Activated CD8-positive, alpha-beta T cell treated with anti-CD3 and anti-CD28 coated beads, Interleukin-2, amount 10 ng/mL, durations not matched to agents 7 days and 5 days (primary cell): ENCODE results near the gene SRRM5. TPM values are rescaled to one million over a fixed set of nuclear protein-coding genes. Genes with fewer than 3 reads are reported as not detected.

Experiments used
- ATAC-seq: fragments of 150-1000 bp; cut with Tn5 transposase; one replicate; pipeline ENCODE4 v1.10.0; 2021; ENCODE audit warnings: moderate library complexity
- CTCF ChIA-PET: fragments of 350-600 bp; sonication (Branson Sonifier 250); formaldehyde crosslinking; loops from one replicate; lab custom pipeline; 2021; ENCODE audit warnings: antibody characterized with exemption; lab: Charles Lee
- POLR2A ChIA-PET: fragments of 350-600 bp; sonication (Branson Sonifier 250); formaldehyde crosslinking; loops from one replicate; lab custom pipeline; 2021; ENCODE audit warnings: antibody characterized with exemption; lab: Charles Lee
- DNase-seq: peaks from one replicate; pipeline ENCODE4 v3.0.0-alpha.2; 2020
- H3K27ac Mint-ChIP-seq: one replicate; pipeline ENCODE4 v1.8.0; 2021; ENCODE audit warnings: mild to moderate bottlenecking, mixed read lengths
- H3K27me3 Mint-ChIP-seq: one replicate; pipeline ENCODE4 v1.8.0; 2021; ENCODE audit warnings: low read depth, mixed read lengths
- H3K36me3 Mint-ChIP-seq: one replicate; pipeline ENCODE4 v1.8.0; 2021; ENCODE audit warnings: low read depth, mixed read lengths
- H3K4me1 Mint-ChIP-seq: one replicate; pipeline ENCODE4 v1.8.0; 2021; ENCODE audit warnings: low read depth, mixed read lengths
- H3K4me3 Mint-ChIP-seq: one replicate; pipeline ENCODE4 v1.8.0; 2021; ENCODE audit warnings: mild to moderate bottlenecking, mixed read lengths
- H3K9me3 Mint-ChIP-seq: one replicate; pipeline ENCODE4 v1.8.0; 2022; ENCODE audit warnings: mixed read lengths; ENCODE audit not compliant: insufficient read depth
- total RNA-seq, 2 experiments: library from RNA; stranded (reverse); gene quantifications; one replicate each; pipeline ENCODE4 v1.2.3, GENCODE V29; 2021

The SRRM5 gene
- total RNA-seq: under 1 TPM; 0.71 to 0.73 TPM

GRCh38 chr19:43611788-43612187 lies at the start of gene SRRM5:
TSS of gene SRRM5 (plus strand) at chr19:43612088. CDS start at chr19:43612122, 34 bp downstream.
- Mint-ChIP-seq H3K27ac (peak within 1 kb of the TSS; percentile 52), H3K27me3 (no peaks in the 10 kb centered on the region), H3K9me3 (no peaks in the 10 kb centered on the region), H3K4me3 (no peak within 1 kb of the TSS), H3K36me3 (peaks cover 17% of the 10 kb centered on the region), H3K4me1 (peaks cover 5% of the 10 kb centered on the region)
- DNase-seq (no peak), ATAC-seq (no peak)
- ChIA-PET POLR2A (no interaction called here), CTCF (no interaction called here)

DNA sequence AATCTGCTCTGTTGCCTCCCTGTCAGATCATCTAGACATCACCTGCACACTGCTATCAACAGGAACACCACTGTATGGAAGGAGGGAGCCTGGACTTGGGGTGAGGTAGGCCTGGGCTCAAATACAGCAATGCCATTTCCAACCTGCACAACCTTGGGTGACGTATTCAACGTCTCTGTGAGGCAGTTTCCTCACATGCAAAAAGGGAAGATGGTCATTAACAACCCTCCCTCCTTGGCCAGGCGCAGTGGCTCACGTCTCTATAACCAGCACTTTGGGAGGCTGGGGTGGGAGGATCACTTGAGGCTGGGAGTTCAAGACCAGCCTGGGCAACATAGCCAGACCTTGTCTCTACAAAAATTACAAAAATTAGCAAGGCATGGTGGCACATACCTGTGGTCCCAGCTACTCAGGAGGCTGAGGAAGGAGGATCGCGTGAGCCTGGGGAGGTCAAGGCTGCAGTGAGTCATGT lies 49.6 kb upstream of the SRRM5 start:
- POLR2A ChIA-PET: interaction anchor here (0.6 to 1.0 kb wide), 2 partner anchors 21 to 32 kb away, joined by 3 read pairs; no protein-coding TSS in a partner anchor
- Mint-ChIP-seq H3K27ac (peak overlapping the region; percentile 97), H3K27me3 (no peaks in the 10 kb centered on the region), H3K4me1 (peaks cover 43% of the 10 kb centered on the region), H3K36me3 (peaks cover 42% of the 10 kb centered on the region), H3K4me3 (peak overlapping the region; percentile 46), H3K9me3 (no peaks in the 10 kb centered on the region)
- CTCF ChIA-PET: interaction anchor here (4.4 to 12.8 kb wide), 2 partner anchors 8 to 33 kb away, joined by 30 to 239 read pairs; partner anchors contain the start of genes IRGQ and ZNF576
- DNase-seq (no peak), ATAC-seq (peak; percentile 3)

DNA sequence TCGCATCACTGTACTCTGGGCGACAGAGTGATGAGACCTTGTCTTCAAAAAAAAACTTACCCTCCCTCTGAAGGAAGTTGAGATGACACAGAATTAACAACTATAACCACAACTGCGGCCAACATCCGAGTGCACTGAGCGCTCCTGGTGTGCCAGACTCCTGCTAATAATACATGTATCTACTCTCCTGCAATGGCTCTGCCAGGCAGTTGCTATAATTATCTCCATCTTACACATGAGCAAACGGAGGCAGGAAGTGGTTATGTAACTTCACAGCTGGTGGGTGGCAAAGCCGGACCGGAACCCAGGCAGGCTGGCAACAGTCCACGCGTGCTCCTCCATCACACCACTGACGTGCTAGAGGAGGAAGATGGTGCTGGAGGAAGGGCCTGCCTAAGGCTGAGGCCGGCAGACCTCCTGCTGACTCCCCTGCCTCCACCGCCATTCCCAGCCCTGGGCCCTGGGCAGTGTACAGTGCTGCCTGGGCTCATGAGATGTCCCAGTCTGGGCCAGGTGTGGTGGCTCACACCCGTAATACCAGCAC lies 49.1 kb upstream of the SRRM5 start:
- peaks cover 39% of the 10 kb centered on the region for H3K36me3 Mint-ChIP-seq
- H3K9me3 Mint-ChIP-seq: no peaks in the 10 kb centered on the region
- POLR2A ChIA-PET: interaction anchor here (0.6 to 1.0 kb wide), 2 partner anchors 20 to 32 kb away, joined by 3 read pairs; no protein-coding TSS in a partner anchor
- H3K27me3 Mint-ChIP-seq: no peaks in the 10 kb centered on the region
- CTCF ChIA-PET: interaction anchor here (3.4 to 12.8 kb wide), 3 partner anchors 8 to 32 kb away, joined by 13 to 239 read pairs (median 30); partner anchors contain the start of genes IRGQ and ZNF576
- peak overlapping the region; percentile 97 for H3K27ac Mint-ChIP-seq
- ATAC-seq (peak; percentile 92), DNase-seq (peak; percentile 87)
- peaks cover 43% of the 10 kb centered on the region for H3K4me1 Mint-ChIP-seq
- H3K4me3 Mint-ChIP-seq: peak overlapping the region; percentile 46

DNA sequence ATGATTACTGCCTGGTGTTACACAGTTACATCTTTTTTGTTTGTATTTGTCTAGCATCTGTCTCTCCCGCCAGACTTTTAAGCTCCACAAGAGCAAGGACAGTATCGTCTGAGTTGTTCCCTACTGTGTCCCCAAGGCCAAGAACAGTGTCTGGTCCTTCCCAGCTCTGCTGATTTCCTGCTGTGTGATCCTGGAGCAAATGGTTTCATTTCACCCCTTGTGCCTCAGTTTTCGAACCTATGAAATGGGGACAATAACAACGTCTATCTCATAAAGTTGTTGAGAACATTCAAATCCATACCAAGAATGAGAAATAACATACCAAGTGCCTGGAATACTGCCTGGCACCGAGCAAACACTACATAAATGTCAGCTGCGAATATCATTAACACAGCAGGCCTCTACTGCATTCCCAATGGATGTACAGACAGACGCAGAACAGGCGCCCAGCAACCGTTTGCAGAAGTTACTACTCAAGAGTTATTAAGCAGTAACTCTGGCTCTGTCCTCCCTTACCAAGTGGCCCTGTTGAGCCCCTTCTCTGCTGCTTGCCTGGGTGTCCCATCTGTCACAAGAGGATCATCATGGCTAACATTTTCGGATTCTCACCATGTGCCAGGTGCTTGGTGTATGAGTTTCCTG lies 48.0 kb upstream of the SRRM5 start:
- no peak overlapping the region for H3K4me3 Mint-ChIP-seq

GRCh38 chr19:43564800-43565199 lies 47.1 kb upstream of the SRRM5 start:
- DNase-seq: no peak
- Mint-ChIP-seq H3K4me3 (no peak overlapping the region), H3K27ac (peak overlapping the region; percentile 57), H3K36me3 (peaks cover 33% of the 10 kb centered on the region), H3K4me1 (peaks cover 46% of the 10 kb centered on the region), H3K27me3 (no peaks in the 10 kb centered on the region), H3K9me3 (no peaks in the 10 kb centered on the region)
- CTCF ChIA-PET: interaction anchor here (1.0 to 4.4 kb wide), 6 partner anchors 10 to 118 kb away, joined by 3 to 30 read pairs (median 12); partner anchors contain the start of genes PINLYP and XRCC1
- ATAC-seq: no peak
- POLR2A ChIA-PET: interaction anchor here (0.8 to 1.6 kb wide), 2 partner anchors 10 to 30 kb away, joined by 5 to 7 read pairs; no protein-coding TSS in a partner anchor

More for the DNA sequence above, 48.0 kb upstream of the SRRM5 start:
- Mint-ChIP-seq H3K36me3 (peaks cover 38% of the 10 kb centered on the region), H3K4me1 (peaks cover 43% of the 10 kb centered on the region), H3K9me3 (no peaks in the 10 kb centered on the region), H3K27ac (peak overlapping the region; percentile 97), H3K27me3 (no peaks in the 10 kb centered on the region)
- CTCF ChIA-PET: interaction anchor here (0.9 to 12.8 kb wide), 4 partner anchors 10 to 31 kb away, joined by 3 to 239 read pairs (median 22); partner anchors contain the start of genes IRGQ, XRCC1 and ZNF576
- POLR2A ChIA-PET: interaction anchor here (1.0 kb wide), 2 partner anchors 9 to 11 kb away, joined by 3 to 4 read pairs; partner anchors contain the start of genes PINLYP and XRCC1
- DNase-seq: no peak
- no peak for ATAC-seq

GRCh38 chr19:43569657-43570056 lies 42.2 kb upstream of the SRRM5 start:
- H3K4me1 Mint-ChIP-seq: peaks cover 19% of the 10 kb centered on the region
- no peak overlapping the region for H3K27ac Mint-ChIP-seq
- no peak overlapping the region for H3K4me3 Mint-ChIP-seq
- no peaks in the 10 kb centered on the region for H3K27me3 Mint-ChIP-seq
- H3K36me3 Mint-ChIP-seq: peaks cover 17% of the 10 kb centered on the region
- no peaks in the 10 kb centered on the region for H3K9me3 Mint-ChIP-seq
- CTCF ChIA-PET: interaction anchor here (1.2 to 3.6 kb wide), 3 partner anchors 12 to 25 kb away, joined by 3 to 18 read pairs (median 17); no protein-coding TSS in a partner anchor
- POLR2A ChIA-PET: no interaction called here
- ATAC-seq (no peak), DNase-seq (no peak)

DNA sequence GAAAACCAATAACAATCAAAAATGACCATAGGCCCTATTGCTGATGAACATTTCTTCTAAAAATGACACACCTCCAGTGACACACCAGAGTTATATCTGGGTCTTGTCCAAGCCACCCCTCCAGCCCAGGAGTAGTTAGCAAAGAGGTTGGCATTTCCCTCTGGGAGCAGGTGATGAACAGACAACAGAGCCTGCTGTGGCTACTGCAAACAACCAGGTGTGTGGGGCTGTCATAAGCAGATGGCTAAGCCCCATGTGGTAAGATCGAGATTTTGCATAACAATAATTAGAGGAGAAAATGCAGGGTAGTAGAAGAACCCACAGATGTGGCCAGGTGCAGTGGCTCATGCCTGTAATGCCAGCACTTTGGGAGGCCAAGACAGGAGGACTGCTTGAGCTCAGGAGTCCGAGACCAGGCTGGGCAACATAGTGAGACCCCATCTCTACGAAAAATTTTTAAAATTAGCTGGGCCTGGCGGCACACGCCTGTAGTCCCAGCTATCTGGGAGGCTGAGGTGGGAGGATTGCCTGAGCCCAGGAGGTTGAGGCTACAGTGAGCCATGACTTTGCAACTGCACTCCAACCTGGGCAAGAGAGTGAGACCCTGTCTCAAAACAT lies 41.6 kb upstream of the SRRM5 start:
- Mint-ChIP-seq H3K27ac (no peak overlapping the region), H3K4me3 (no peak overlapping the region), H3K4me1 (peaks cover 20% of the 10 kb centered on the region), H3K9me3 (no peaks in the 10 kb centered on the region), H3K27me3 (no peaks in the 10 kb centered on the region), H3K36me3 (peaks cover 15% of the 10 kb centered on the region)
- no peak for DNase-seq
- POLR2A ChIA-PET: interaction anchor here (1.7 to 2.0 kb wide), 2 partner anchors 10 to 24 kb away, joined by 4 to 5 read pairs; no protein-coding TSS in a partner anchor
- CTCF ChIA-PET: interaction anchor here (2.4 to 3.6 kb wide), 3 partner anchors 15 to 24 kb away, joined by 7 to 18 read pairs (median 17); no protein-coding TSS in a partner anchor
- ATAC-seq: peak; percentile 12

- POLR2A ChIA-PET: interaction anchor here (1.4 to 2.0 kb wide), 3 partner anchors 8 to 23 kb away, joined by 3 to 5 read pairs (median 4); partner anchors contain the start of gene IRGQ
Measured at GRCh38 chr19:43572171-43572588, 39.7 kb upstream of the SRRM5 start.

DNA sequence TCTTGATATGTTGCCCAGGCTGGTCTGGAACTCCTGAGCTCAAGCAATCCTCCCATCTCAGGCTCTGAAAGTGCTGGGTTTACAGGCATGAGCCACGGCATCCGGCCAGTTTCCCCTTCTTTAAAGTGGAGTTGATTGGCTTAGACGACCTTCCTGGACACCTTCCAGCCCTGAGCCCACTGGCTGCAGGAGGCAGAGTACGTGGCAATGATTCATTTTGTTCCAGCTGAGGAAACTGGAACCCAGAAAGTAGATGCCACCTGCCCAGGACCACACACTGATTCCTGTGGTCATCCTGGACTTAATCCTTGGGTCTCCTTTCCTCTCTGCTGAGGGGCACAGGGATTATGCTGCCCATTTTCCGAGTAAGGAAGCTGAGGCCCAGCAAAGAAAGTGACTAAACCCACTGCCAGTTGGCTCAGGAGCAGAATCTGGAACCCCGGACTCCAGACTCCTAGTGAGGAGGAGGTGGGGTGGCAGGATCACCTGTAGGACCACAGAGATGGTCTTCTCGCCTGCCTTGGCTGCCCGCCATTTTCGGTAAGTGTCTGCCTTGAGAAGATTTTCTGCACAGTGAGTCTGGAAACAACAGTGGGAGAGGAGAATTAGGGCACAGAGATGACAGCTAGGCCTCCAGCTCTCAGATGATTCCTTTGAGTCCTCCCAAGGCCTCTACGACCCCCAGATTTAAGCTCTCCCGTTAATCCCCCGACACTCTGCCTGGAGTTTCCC lies 37.3 kb upstream of the SRRM5 start:
- Mint-ChIP-seq H3K4me1 (peaks cover 45% of the 10 kb centered on the region), H3K36me3 (peaks cover 13% of the 10 kb centered on the region), H3K27ac (peak overlapping the region; percentile 93), H3K27me3 (no peaks in the 10 kb centered on the region), H3K4me3 (peak overlapping the region; percentile 96), H3K9me3 (no peaks in the 10 kb centered on the region)
- ChIA-PET CTCF (interaction anchor here (0.6 to 5.3 kb wide), 8 partner anchors 9 to 127 kb away, joined by 3 to 67 read pairs (median 6); partner anchors contain the start of genes IRGQ and ZNF576), POLR2A (interaction anchor here (0.8 to 5.0 kb wide), 5 partner anchors 11 to 43 kb away, joined by 3 to 44 read pairs (median 4); partner anchors contain the start of genes IRGQ and ZNF576)
- ATAC-seq (no peak), DNase-seq (no peak)

More at GRCh38 chr19:43572171-43572588, 39.7 kb upstream of the SRRM5 start:
- Mint-ChIP-seq H3K9me3 (no peaks in the 10 kb centered on the region), H3K27ac (peak overlapping the region; percentile 23), H3K27me3 (no peaks in the 10 kb centered on the region), H3K4me3 (no peak overlapping the region), H3K36me3 (peaks cover 13% of the 10 kb centered on the region), H3K4me1 (peaks cover 31% of the 10 kb centered on the region)
- ATAC-seq: no peak
- no peak for DNase-seq
- CTCF ChIA-PET: interaction anchor here (2.4 kb wide), 2 partner anchors 12 to 17 kb away, joined by 6 to 7 read pairs; no protein-coding TSS in a partner anchor

DNA sequence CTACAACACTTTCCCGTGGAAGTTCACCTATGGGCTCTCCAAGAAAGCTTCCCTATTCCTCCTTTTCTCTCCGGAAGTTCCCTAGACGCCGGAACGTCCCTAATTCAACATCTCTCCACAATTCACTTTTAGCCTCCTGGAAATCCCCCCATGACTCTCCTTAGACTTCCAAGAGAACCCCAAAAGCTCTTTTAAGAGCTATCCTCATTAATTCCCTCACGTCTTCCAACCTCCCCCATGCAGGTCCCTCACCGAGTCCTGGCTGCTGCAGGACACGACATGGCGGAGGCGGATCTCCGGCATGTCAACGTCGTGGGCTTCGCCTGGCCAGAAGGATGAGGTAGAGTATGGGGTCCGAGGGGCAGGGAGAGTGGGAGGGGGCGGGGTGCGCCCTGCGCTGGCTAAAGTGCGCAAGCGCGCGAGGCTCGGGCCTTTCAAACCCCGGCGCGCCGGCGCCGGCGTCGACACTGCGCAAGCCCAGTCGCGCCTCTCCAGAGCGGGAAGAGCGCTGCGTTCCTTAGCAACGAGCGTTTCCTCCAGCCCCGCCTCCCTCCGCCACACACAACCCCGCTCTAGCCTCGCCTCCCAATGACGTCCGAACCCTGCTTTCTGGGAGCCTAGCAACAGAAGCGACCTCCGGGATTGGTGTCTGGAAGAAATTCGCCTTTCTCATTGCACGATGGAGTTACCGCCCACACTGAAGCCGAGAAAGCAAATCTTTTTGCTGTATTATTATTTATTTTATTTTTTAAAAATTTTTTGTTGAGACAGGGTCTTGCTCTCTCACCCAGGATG lies 36.5 kb upstream of the SRRM5 start, which contains the start of the genes PINLYP and XRCC1:
PINLYP (plus strand) TSS at position 646 of the 795 bp plus-strand sequence. CDS start 1,391 bp downstream, outside the sequence.
XRCC1 (minus strand) TSS at position 372 of the 795 bp plus-strand sequence; CDS start at position 303, 69 bp downstream.
- POLR2A ChIA-PET: interaction anchor here (0.6 to 5.0 kb wide), 6 partner anchors 12 to 44 kb away, joined by 3 to 44 read pairs (median 4); partner anchors contain the start of genes IRGQ and ZNF576

More for the DNA sequence above, 36.5 kb upstream of the SRRM5 start, which contains the start of the genes PINLYP and XRCC1:
- peaks cover 45% of the 10 kb centered on the region for H3K4me1 Mint-ChIP-seq
- peak within 1 kb of the TSS; percentile 93 for H3K27ac Mint-ChIP-seq
- DNase-seq (peak; percentile 99), ATAC-seq (peak; percentile 96)
- H3K9me3 Mint-ChIP-seq: no peaks in the 10 kb centered on the region
- H3K36me3 Mint-ChIP-seq: peaks cover 11% of the 10 kb centered on the region
- peak within 1 kb of the TSS; percentile 96 for H3K4me3 Mint-ChIP-seq
- CTCF ChIA-PET: interaction anchor here (0.6 to 5.3 kb wide), 8 partner anchors 10 to 128 kb away, joined by 3 to 67 read pairs (median 6); partner anchors contain the start of genes IRGQ and ZNF576
- H3K27me3 Mint-ChIP-seq: no peaks in the 10 kb centered on the region
